Adrenal gland (tissue), 12 donors: ENCODE results near the gene JPH2. TPM values are rescaled to one million over a fixed set of nuclear protein-coding genes. Genes with fewer than 3 reads are reported as not detected.

Source experiments
- DNase-seq, 7 donors: peaks; one replicate each; pipeline ENCODE4 v3.0.0-alpha.2; 2019 to 2020
- H3K27ac ChIP-seq, 5 donors: fragments of 200-600 bp; sonication (generic) in 4 of 5; 1 replicate in 3 of 5; 2 replicates in 2 of 5; pipeline versions ENCODE4 v1.5.1 to v1.8.0; 2016 to 2020; ENCODE audit warnings: mild to moderate bottlenecking in 1 of 5
- H3K27me3 ChIP-seq: fragments of 200-600 bp; 2 replicates; pipeline ENCODE4 v1.8.0; 2021
- H3K36me3 ChIP-seq, 2 donors: fragments of 200-600 bp; replicated peaks in 1 of 2; 1 replicate in 1 of 2; 2 replicates in 1 of 2; pipeline versions ENCODE4 v1.5.1 to v1.8.0; 2018 to 2022
- H3K4me1 ChIP-seq, 2 donors: fragments of 200-600 bp; replicated peaks in 1 of 2; 1 replicate in 1 of 2; 2 replicates in 1 of 2; pipeline versions ENCODE4 v1.5.1 to v1.8.0; 2018 to 2021
- H3K4me3 ChIP-seq, 4 donors: fragments of 200-600 bp; sonication (generic) in 3 of 4; one replicate each; pipeline ENCODE4 v1.5.1; 2016 to 2018
- H3K9me3 ChIP-seq, 3 donors: fragments of 200-600 bp; sonication (generic) in 1 of 3; replicated peaks in 1 of 3; 1 replicate in 2 of 3; 2 replicates in 1 of 3; pipeline versions ENCODE4 v1.5.1 to v1.8.0; 2016 to 2021
- CTCF ChIP-seq, 6 experiments: fragments of 450-650 bp in 4 of 6; fragments of 200-600 bp in 2 of 6; sonication (generic) in 1 of 6; IDR thresholded peaks; 1 replicate in 5 of 6; 2 replicates in 1 of 6; pipeline versions ENCODE4 v1.5.1 to v1.8.0; 2016 to 2021; ENCODE audit warnings: antibody characterized with exemption in 6 of 6, mild to moderate bottlenecking in 2 of 6, moderate library complexity in 1 of 6
- POLR2A ChIP-seq, 2 donors: fragments of 450-650 bp; IDR thresholded peaks; one replicate each; pipeline ENCODE4 v1.6.1; 2017; ENCODE audit warnings: antibody characterized with exemption in 2 of 2, mild to moderate bottlenecking in 2 of 2, moderate library complexity in 1 of 2
- WGBS, 4 donors: extraction: QIAGEN DNeasy Blood & Tissue Kit in 2 of 4; methylation state at CpG; one replicate each; pipeline versions ENCODE4 v1.1.5 to v1.1.7; 2013 to 2017; 5-methylcytosine and 5-hydroxymethylcytosine counted together
- intact Hi-C, 2 donors: fragments of 100-400 bp; cut with DNase I; formaldehyde crosslinking; loops; one replicate each; pipeline versions ENCODE4 v1.14.1 to v1.15.0; 2022 to 2023
- polyA plus RNA-seq, 3 donors: library from polyadenylated mRNA; stranded (reverse); fragments of 200-250 nt in 2 of 3; fragments of 350-450 nt in 1 of 3; fragmentation: Illumina TruSeq in 1 of 3; extraction: RNeasy Lipid Tissue Mini Kit (QIAGEN cat#74804) in 1 of 3; gene quantifications; one replicate each; pipeline ENCODE4 v1.2.3, GENCODE V29; 2013 to 2014
- total RNA-seq, 9 donors: library from RNA; depleted of rRNA in 4 of 9; stranded (reverse); fragments of >200 nt in 4 of 9; fragments of 120-200 nt in 1 of 9; fragmentation: NEBNext Ultra II Directional in 1 of 9; extraction: Animal tissue kit (Norgen Biotek cat#: 25700) in 1 of 9; gene quantifications; one replicate each; pipeline versions ENCODE4 v1.1.0 to v1.2.4, GENCODE V29; 2013 to 2023
- donor health status: healthy with polysubstance abuse.
- donor health status: Bipolar disorder and iron deficiency.
- donor health status: DM: yes; HTN: yes; CAD: no.
- donor health status: DM: no; HTN: no; CAD: no.
- donor health status: DM: no; HTN: no; CAD: no.
- donor health status: DM: yes; HTN: yes; CAD: no.

JPH2 gene
- total and polyA plus RNA-seq, 12 donors, result 0.59 to 13.0 (median 3.4) TPM

- no peak overlapping the region for H3K27ac ChIP-seq
- H3K4me1 ChIP-seq, result no peaks in the 10 kb centered on the region
- intact Hi-C loops, result no loop called here
- H3K27me3 ChIP-seq, result no peaks in the 10 kb centered on the region
- H3K9me3 ChIP-seq, result no peaks in the 10 kb centered on the region
- H3K36me3 ChIP-seq, result no peaks in the 10 kb centered on the region
- no peak overlapping the region for H3K4me3 ChIP-seq
- DNase-seq, result no peak
- WGBS, 4 donors, result 64 to 79% (median 74%) methylated on average over 10 of the region's 10 CpGs
- TF ChIP-seq CTCF (IDR thresholded peaks at IDR 0.05) (no peak), POLR2A (IDR thresholded peaks at IDR 0.05) (no peak)
These were observed 48.1 kb downstream of the JPH2 start for GRCh38 chr20:44138867-44139266.

- DNase-seq, result peak in 1 of 7 donors; percentile 48
- TF ChIP-seq CTCF (IDR thresholded peaks at IDR 0.05) (no peak), POLR2A (IDR thresholded peaks at IDR 0.05) (no peak)
- H3K27ac ChIP-seq, result peak overlapping the region in 1 of 5 donors; percentile 50
- no peaks in the 10 kb centered on the region for H3K9me3 ChIP-seq
- no peaks in the 10 kb centered on the region for H3K36me3 ChIP-seq
- intact Hi-C loops, result no loop called here
- WGBS, 4 donors, result 36 to 52% (median 50%) methylated on average over 6 to 15 of the region's 15 CpGs
- no peaks in the 10 kb centered on the region for H3K4me1 ChIP-seq
- no peaks in the 10 kb centered on the region for H3K27me3 ChIP-seq
- no peak overlapping the region for H3K4me3 ChIP-seq
These were observed 49.7 kb downstream of the JPH2 start for GRCh38 chr20:44137266-44137801.

- no peaks in the 10 kb centered on the region for H3K27me3 ChIP-seq
- no peak for TF ChIP-seq POLR2A (IDR thresholded peaks at IDR 0.05)
- no peak for TF ChIP-seq CTCF (IDR thresholded peaks at IDR 0.05)
- WGBS, 4 donors, result 62 to 74% (median 72%) methylated on average over 3 to 7 of the region's 7 CpGs
- no peaks in the 10 kb centered on the region for H3K9me3 ChIP-seq
- DNase-seq, result no peak
- no peak overlapping the region for H3K4me3 ChIP-seq
- intact Hi-C loops, result no loop called here
- no peaks in the 10 kb centered on the region for H3K4me1 ChIP-seq
- H3K27ac ChIP-seq, result peak overlapping the region in 1 of 5 donors; percentile 50
- no peaks in the 10 kb centered on the region for H3K36me3 ChIP-seq
These were observed 50.3 kb downstream of the JPH2 start for GRCh38 chr20:44136579-44137265.

DNA sequence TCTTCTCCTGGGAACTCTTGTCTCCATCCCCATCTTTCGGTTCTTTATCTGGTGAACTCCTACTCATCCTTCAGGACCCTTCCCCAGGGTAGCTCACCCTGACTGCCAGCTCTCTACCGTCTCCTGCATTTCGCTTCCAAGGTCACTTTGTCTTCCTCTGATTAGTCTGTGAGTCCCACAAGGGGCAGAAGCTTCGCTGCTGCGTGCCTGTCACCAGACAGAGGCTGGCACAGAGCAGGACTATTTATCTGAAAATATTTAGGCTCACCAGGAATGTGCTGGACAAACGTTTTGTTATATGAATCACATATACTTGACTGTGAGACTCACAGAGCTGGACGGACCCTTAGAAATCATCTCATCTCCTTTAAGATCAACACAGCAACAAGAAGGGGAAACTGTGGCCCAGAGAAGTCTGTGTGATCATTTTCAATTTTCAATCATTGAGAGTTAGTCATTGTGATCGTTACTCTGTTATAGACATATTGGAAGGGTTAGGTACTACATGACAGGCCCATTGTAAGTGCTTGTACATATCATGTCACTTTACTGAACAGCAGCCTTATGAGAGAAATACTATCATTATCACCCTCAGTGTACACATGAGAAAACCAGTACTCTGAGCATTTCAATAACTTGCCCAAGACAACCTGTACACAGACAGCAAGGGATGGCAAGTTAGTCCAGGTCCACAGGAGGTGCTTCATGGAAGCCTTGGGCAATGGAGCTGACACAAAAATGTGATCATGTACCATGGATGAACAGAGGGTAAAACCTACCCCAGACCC lies 51.4 kb downstream of the JPH2 start:
- Histone ChIP-seq H3K27ac (no peak overlapping the region), H3K4me1 (no peaks in the 10 kb centered on the region), H3K9me3 (no peaks in the 10 kb centered on the region), H3K4me3 (no peak overlapping the region), H3K27me3 (no peaks in the 10 kb centered on the region), H3K36me3 (no peaks in the 10 kb centered on the region)
- DNase-seq, result no peak
- 60 to 69% (median 62%) methylated on average over 8 of the region's 8 CpGs for WGBS, 4 donors
- TF ChIP-seq CTCF (IDR thresholded peaks at IDR 0.05), result no peak
- TF ChIP-seq POLR2A (IDR thresholded peaks at IDR 0.05), result no peak
- intact Hi-C loops, result no loop called here
